SK-N-MC (cell line): Measurements from ENCODE around the gene BECN2.

ENCODE experiments used
- EZH2 ChIP-seq: fragments of 200-600 bp; sonication (generic); IDR thresholded peaks from one replicate; pipeline ENCODE4 v1.6.1; 2017; ENCODE audit warnings: antibody characterized with exemption
- FOXP2 ChIP-seq: optimal IDR thresholded peaks from 2 replicates; pipeline ENCODE3; 2011; ENCODE audit warnings: mild to moderate bottlenecking, moderate library complexity; ENCODE audit not compliant: insufficient read depth; ENCODE audit errors: extremely low read length, control extremely low read depth
- POLR2AphosphoS5 ChIP-seq: IDR thresholded peaks from 2 replicates; pipeline ENCODE4 v1.6.1; 2012; ENCODE audit warnings: mild to moderate bottlenecking, low read depth, low read length, borderline replicate concordance

DNA sequence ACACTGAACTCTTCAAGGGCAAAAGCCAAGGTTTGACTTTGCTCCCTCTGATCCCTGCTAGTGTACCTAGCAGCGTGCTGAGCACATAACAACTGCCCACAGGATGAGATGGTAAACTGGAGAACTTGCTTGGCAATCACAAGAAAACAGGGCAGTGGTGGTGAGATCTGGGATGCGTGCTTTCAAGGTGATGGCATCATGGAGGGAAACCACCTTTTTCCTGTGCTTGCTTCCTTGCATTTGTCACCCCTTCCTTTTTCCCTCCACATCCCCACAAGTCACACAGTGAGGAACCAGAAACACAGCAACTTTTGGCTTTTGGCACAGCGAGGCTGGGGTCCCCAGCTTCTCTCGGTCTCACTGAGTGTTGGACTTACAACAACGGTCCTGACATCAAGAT is 31.4 kb upstream of the BECN2 start:
- no peak for TF ChIP-seq POLR2AphosphoS5
- TF ChIP-seq EZH2 = no peak
- TF ChIP-seq FOXP2 = no peak
